ENCODE results near the gene CEP57L1.

DNA sequence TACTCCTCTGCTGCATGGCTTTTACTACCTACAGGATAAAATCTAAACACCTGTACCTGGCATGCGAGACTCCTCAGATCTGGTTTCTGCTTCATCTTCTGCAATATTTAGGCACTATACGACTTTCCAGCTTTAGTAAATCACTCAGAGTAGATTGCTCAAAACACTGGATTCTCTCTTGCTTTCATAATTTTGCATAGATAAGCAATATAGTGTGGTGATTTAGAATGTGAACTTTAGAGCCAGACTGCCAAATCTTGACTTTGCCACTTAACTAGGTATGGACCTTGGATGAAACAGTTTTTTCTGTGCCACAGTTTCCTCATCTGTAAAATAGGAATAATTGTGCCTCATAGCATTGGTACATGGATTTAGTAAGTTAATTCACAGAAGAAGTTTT lies 28.9 kb downstream of the CEP57L1 start:
- TF ChIP-seq POLR2A (IDR thresholded peaks at IDR 0.05; ENCODE audit: low read depth, low read length) (no peak), ATF7 (IDR thresholded peaks at IDR 0.05; ENCODE audit: low read depth) (no peak), ESRRA (IDR thresholded peaks at IDR 0.05; ENCODE audit: low read length) (no peak), TCF3 (IDR thresholded peaks at IDR 0.05; ENCODE audit: borderline replicate concordance, insufficient read depth, low read depth, low read length) (no peak), NFYB (IDR thresholded peaks at IDR 0.05; ENCODE audit: insufficient read depth, low read depth, low read length) (no peak), TCF12 (IDR thresholded peaks at IDR 0.05; ENCODE audit: low read depth, low read length) (no peak), EZH2 (IDR thresholded peaks at IDR 0.05; ENCODE audit: borderline replicate concordance, control insufficient read depth, low read depth, low read length) (no peak), CEBPB (IDR thresholded peaks at IDR 0.05; ENCODE audit: borderline replicate concordance in 1 of 2, low read depth in 2 of 2, low read length in 2 of 2) (no peak), SP1 (IDR thresholded peaks at IDR 0.05; ENCODE audit: low read depth, low read length) (no peak), CHD1 (IDR thresholded peaks at IDR 0.05; ENCODE audit: low read depth, low read length) (no peak), DPF2 (IDR thresholded peaks at IDR 0.05) (no peak)
- TF ChIP-seq, protein P1, sequence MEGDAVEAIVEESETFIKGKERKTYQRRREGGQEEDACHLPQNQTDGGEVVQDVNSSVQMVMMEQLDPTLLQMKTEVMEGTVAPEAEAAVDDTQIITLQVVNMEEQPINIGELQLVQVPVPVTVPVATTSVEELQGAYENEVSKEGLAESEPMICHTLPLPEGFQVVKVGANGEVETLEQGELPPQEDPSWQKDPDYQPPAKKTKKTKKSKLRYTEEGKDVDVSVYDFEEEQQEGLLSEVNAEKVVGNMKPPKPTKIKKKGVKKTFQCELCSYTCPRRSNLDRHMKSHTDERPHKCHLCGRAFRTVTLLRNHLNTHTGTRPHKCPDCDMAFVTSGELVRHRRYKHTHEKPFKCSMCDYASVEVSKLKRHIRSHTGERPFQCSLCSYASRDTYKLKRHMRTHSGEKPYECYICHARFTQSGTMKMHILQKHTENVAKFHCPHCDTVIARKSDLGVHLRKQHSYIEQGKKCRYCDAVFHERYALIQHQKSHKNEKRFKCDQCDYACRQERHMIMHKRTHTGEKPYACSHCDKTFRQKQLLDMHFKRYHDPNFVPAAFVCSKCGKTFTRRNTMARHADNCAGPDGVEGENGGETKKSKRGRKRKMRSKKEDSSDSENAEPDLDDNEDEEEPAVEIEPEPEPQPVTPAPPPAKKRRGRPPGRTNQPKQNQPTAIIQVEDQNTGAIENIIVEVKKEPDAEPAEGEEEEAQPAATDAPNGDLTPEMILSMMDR (IDR thresholded peaks at IDR 0.05 in 2 of 3, conservative IDR thresholded peaks at IDR 0.05 in 1 of 3; ENCODE audit: control insufficient read depth in 2 of 3, extremely low read depth in 1 of 3, insufficient read depth in 1 of 3, low read depth in 3 of 3, low read length in 3 of 3), result no peak
- TF ChIP-seq, protein P2, sequence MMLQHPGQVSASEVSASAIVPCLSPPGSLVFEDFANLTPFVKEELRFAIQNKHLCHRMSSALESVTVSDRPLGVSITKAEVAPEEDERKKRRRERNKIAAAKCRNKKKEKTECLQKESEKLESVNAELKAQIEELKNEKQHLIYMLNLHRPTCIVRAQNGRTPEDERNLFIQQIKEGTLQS (IDR thresholded peaks at IDR 0.05; ENCODE audit: borderline replicate concordance, extremely low read depth, low read depth, low read length), result no peak
